Upper lobe of right lung (tissue), 1 donor: ENCODE results near the gene CRTC1. TPM values are rescaled to one million over a fixed set of nuclear protein-coding genes. Genes with fewer than 3 reads are reported as not detected.
A peak's percentile ranks its signal among the peaks of the same experiment; 100 is the strongest.

Experiments used
- ATAC-seq: fragments of 200-7000 bp; cut with Tn5 transposase; one replicate; pipeline ENCODE4 v1.9.1; 2020; ENCODE audit warnings: mild to moderate bottlenecking, moderate library complexity
- DNase-seq: peaks from one replicate; pipeline ENCODE4 v3.0.0-alpha.2; 2020
- H3K27ac ChIP-seq: fragments of 200-600 bp; one replicate; pipeline ENCODE4 v1.8.0; 2022
- H3K27me3 ChIP-seq: fragments of 200-600 bp; one replicate; pipeline ENCODE4 v1.8.0; 2022; ENCODE audit warnings: mild to moderate bottlenecking
- H3K36me3 ChIP-seq: fragments of 200-600 bp; one replicate; pipeline ENCODE4 v1.8.0; 2022
- H3K4me1 ChIP-seq: fragments of 200-600 bp; one replicate; pipeline ENCODE4 v1.8.0; 2022
- H3K4me3 ChIP-seq: fragments of 200-600 bp; one replicate; pipeline ENCODE4 v1.8.0; 2022; ENCODE audit warnings: mild to moderate bottlenecking
- H3K9me3 ChIP-seq: fragments of 200-600 bp; one replicate; pipeline ENCODE4 v1.8.0; 2022
- intact Hi-C: fragments of 100-400 bp; cut with DNase I; formaldehyde crosslinking; loops from one replicate; pipeline ENCODE4 v1.11.0; 2022
- total RNA-seq: library from RNA; stranded (reverse); fragmentation: NEBNext Ultra II Directional; extraction: Animal tissue kit (Norgen Biotek cat#: 25700); gene quantifications from one replicate; pipeline ENCODE4 v1.2.1, GENCODE V29; 2021
- TF ChIP-seq, protein P1 (sequence below): fragments of 200-600 bp; IDR thresholded peaks from one replicate; pipeline ENCODE4 v1.8.0; 2022; ENCODE audit warnings: antibody characterized with exemption
- donor health status: DM: no; HTN: yes; CAD: no; lungs with severe emphysema.

CRTC1 gene
- total RNA-seq, 1 donor from 2014 or later: 13.8 TPM

DNA sequence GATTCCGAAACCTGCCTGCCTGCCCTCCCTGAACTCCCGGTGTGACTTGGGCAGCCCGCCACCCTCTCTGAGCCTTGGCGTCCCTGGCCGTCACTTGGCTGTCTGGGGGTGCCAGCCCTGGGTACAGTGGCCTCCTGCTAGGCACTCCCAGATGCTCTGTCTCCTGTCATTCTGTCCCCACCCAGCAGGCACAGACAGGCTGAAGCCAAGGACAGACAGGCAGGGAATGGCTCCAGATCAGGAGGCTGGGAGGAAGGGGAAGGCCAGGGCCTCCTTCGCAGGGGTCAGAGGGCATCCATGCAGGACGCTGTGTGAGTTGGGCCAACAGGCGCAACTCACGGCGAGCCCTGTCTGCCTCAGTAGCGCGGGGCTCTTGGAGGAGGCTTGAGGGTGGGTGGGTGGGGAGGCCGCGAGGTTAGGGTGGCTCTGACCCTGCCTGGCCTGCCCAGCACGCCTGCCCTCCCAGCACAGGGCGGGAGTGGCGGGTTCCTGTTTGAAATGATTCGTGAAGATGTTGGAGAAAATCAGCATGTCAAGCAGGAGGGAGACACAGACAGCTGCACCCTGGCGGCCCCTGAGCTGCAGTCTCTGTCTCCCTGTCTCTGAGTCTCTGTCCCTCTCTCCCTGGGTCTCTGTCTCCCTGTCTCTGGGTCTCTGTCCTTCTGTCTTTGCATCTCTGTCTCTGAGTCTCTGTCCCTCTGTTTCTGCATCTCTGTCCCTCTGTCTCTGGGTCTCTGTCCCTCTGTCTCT lies 27.0 kb upstream of the CRTC1 start:
- Histone ChIP-seq H3K36me3 (no peaks in the 10 kb centered on the region), H3K9me3 (no peaks in the 10 kb centered on the region), H3K27me3 (no peaks in the 10 kb centered on the region), H3K4me3 (no peak overlapping the region), H3K27ac (no peak overlapping the region), H3K4me1 (peaks cover 23% of the 10 kb centered on the region)
- TF ChIP-seq, protein P1, sequence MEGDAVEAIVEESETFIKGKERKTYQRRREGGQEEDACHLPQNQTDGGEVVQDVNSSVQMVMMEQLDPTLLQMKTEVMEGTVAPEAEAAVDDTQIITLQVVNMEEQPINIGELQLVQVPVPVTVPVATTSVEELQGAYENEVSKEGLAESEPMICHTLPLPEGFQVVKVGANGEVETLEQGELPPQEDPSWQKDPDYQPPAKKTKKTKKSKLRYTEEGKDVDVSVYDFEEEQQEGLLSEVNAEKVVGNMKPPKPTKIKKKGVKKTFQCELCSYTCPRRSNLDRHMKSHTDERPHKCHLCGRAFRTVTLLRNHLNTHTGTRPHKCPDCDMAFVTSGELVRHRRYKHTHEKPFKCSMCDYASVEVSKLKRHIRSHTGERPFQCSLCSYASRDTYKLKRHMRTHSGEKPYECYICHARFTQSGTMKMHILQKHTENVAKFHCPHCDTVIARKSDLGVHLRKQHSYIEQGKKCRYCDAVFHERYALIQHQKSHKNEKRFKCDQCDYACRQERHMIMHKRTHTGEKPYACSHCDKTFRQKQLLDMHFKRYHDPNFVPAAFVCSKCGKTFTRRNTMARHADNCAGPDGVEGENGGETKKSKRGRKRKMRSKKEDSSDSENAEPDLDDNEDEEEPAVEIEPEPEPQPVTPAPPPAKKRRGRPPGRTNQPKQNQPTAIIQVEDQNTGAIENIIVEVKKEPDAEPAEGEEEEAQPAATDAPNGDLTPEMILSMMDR: no peak
- intact Hi-C loops: no loop called here
- no peak for ATAC-seq
- no peak for DNase-seq

DNA sequence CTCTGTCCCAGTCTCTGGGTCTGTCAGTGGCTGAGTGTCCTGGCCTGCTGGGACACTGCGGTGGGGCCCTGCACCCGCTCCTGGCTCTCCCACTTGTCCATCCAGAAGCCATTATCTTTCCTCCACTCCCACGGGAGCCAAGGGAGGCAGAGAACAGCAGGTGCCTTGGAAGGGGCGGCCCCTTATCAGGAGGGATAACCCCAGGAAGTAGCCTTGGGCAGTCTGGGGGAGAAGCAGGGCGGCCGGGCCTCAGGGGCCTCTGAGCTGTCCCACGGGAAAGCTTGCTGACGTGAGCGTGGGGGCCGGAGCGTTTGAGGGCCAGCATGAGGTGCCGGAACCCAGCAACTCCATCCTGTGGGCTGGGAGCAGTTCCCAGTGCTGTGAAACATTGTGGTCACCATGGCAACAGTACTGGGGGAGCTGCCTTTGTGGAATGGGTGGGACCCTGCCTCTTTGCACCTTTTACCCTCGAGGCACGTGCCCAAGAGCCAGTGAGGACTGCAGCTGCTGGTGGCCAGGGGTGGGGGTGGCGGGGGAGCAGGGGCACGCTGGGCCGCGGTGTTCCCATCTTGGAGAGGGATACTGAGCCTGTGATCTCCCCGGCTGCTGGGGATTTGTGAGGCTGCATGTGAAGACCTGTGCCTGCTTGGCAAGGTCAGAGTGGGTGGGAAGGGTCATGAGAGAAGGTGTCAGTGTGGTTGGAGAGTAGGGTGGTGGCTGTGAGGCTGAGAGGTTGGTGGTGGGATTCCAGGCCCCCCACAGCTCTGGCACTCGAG lies 25.7 kb upstream of the CRTC1 start:
- H3K4me3 ChIP-seq: no peak overlapping the region
- H3K27ac ChIP-seq: peak overlapping the region; percentile 72
- H3K36me3 ChIP-seq: no peaks in the 10 kb centered on the region
- TF ChIP-seq, protein P1: no peak
- intact Hi-C loops: no loop called here
- no peak for DNase-seq
- no peaks in the 10 kb centered on the region for H3K9me3 ChIP-seq
- no peaks in the 10 kb centered on the region for H3K27me3 ChIP-seq
- no peak for ATAC-seq
- H3K4me1 ChIP-seq: peaks cover 23% of the 10 kb centered on the region

DNA sequence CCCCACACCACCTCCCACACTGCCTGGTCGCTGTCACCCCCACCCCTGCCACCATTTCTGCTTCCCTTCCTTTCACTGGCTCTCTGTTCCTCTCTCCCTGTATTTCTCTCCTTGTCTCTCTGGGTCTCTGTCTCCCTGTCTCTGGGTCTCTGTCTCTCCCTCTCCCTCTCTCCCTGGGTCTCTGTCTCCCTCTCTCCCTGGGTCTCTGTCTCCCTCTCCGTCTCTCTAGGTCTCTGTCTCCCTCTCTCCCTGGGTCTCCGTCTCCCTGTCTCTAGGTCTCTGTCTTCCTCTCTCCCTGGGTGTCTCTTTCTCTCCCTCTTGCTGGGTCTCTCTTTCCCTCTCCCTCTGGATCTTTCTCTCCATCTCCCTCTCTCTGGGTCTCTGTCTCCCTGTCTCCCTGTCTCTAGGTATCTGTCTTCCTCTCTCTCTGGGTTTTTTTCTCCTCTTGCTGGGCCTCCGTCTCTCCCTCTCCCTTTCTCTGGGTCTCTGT lies 25.1 kb upstream of the CRTC1 start:
- H3K9me3 ChIP-seq: no peaks in the 10 kb centered on the region
- intact Hi-C loops: no loop called here
- ATAC-seq (no peak), DNase-seq (no peak)
- peak overlapping the region; percentile 72 for H3K27ac ChIP-seq
- TF ChIP-seq, protein P1: no peak
- H3K4me3 ChIP-seq: no peak overlapping the region
- no peaks in the 10 kb centered on the region for H3K36me3 ChIP-seq
- H3K27me3 ChIP-seq: no peaks in the 10 kb centered on the region
- H3K4me1 ChIP-seq: peaks cover 23% of the 10 kb centered on the region

DNA sequence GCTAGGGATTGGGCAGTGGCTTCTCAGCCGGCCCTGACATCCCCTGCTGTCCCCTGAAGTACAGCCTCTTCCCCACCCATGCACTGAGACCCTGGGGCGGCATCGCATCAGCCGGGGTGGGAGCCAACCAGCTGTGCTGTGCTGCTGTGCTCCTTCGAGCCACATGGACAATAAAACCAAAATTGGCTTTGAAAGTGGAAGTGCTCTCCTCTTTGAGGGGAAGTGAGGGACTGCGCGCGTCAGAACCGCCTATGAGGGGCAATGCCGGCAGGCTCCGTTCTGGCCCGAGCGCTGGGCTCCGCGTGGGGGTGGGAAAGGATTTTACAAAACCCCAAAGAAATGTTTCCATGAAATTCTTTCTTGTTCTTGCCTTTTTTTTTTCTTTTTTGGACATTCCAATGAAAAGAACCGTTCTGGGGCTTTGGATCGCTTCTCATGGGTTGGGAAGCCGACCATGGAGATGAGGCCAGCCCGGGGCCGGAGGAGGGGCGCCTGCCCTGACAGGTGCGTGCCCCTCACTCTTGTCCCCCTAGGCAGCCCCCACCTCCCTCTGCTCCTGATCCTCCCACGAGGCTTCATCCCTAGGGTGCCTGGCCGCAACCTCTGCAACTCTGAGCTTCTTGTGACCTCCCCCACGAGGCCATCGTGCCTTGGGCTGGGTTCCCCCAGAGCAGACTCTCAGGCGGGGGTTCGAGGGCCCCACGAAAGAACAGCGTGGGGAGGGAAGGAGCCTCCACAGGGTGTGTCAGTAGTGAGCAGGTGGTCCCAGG lies 24.0 kb upstream of the CRTC1 start:
- H3K36me3 ChIP-seq: peaks cover 1% of the 10 kb centered on the region
- TF ChIP-seq, protein P1: no peak
- H3K27me3 ChIP-seq: no peaks in the 10 kb centered on the region
- H3K4me1 ChIP-seq: peaks cover 23% of the 10 kb centered on the region
- H3K27ac ChIP-seq: peak overlapping the region; percentile 72
- H3K4me3 ChIP-seq: no peak overlapping the region
- H3K9me3 ChIP-seq: no peaks in the 10 kb centered on the region
- ATAC-seq: peak; percentile 39
- no peak for DNase-seq
- intact Hi-C loops: no loop called here

DNA sequence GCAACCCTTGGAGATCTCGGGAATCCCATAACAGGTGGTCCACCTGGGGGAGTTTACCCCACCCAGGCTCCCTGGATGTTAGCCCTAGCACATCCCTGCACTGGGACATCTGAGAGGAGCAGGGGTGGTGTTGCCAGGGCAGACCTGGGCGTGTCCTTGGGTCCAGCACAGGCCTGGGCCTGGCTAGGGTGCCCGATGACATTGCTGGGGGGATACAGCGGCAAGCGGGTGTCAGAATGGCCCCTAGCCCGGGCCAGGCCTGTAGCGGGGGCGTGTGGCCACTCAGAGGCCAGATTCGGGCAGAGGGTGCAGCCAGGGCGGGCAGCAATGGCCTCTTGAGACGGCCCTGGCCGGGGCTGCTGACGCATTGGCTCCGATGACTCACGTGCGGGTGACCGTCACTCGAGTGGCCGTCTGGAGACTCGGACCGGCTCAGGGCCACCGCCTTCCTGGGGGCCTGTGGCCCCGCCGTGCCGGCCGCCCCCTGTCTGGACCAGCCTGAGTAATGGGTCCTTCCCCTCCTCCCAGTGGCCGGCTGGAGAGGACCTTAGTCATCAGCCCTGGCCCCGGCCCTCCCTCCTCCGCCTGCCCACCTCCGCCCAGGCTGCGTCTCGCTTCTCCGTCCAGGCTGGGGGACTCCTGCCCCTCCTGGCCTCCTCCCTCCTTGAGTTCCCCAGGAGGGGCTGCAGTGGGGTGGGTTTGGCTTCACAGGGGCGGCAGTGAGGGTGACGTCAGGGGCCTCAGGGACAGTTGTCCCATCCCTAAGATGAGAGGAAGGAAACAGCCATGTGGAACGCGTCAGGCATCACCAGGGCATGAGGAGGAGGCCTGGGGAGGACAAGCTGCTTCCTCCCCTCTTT lies 23.2 kb upstream of the CRTC1 start:
- ATAC-seq: peak; percentile 68
- TF ChIP-seq, protein P1: no peak
- no peaks in the 10 kb centered on the region for H3K27me3 ChIP-seq
- H3K4me1 ChIP-seq: peaks cover 23% of the 10 kb centered on the region
- intact Hi-C loops: no loop called here
- H3K27ac ChIP-seq: peak overlapping the region; percentile 72
- H3K36me3 ChIP-seq: peaks cover 9% of the 10 kb centered on the region
- no peak overlapping the region for H3K4me3 ChIP-seq
- DNase-seq: peak; percentile 77
- H3K9me3 ChIP-seq: no peaks in the 10 kb centered on the region
